Adrenal gland (tissue), 5 donors: ENCODE data around the gene CPNE9.

Experiments used
- CTCF ChIP-seq, 6 experiments: fragments of 450-650 bp in 4 of 6; fragments of 200-600 bp in 2 of 6; sonication (generic) in 1 of 6; IDR thresholded peaks; 1 replicate in 5 of 6; 2 replicates in 1 of 6; pipeline versions ENCODE4 v1.5.1 to v1.8.0; 2016 to 2021; ENCODE audit warnings: antibody characterized with exemption in 6 of 6, mild to moderate bottlenecking in 2 of 6, moderate library complexity in 1 of 6
- POLR2A ChIP-seq, 2 donors: fragments of 450-650 bp; IDR thresholded peaks; one replicate each; pipeline ENCODE4 v1.6.1; 2017; ENCODE audit warnings: antibody characterized with exemption in 2 of 2, mild to moderate bottlenecking in 2 of 2, moderate library complexity in 1 of 2
- donor health status: DM: no; HTN: no; CAD: no.

- TF ChIP-seq CTCF (IDR thresholded peaks at IDR 0.05) (no peak), POLR2A (IDR thresholded peaks at IDR 0.05) (no peak)
These were observed 13.9 kb upstream of the CPNE9 start for GRCh38 chr3:9689757-9690156.
